ENCODE data around the gene MDFI.

Gene MDFI

GRCh38 chr6:41601248-41601549 is 37.1 kb upstream of the MDFI start:
- TF ChIP-seq CTCF (IDR thresholded peaks at IDR 0.05; ENCODE audit: control insufficient read depth, insufficient read depth, low read depth, low read length, missing control alignments) = no peak
- no peak overlapping the region for H3K4me3 ChIP-seq (ENCODE audit: control insufficient read depth, low read depth, low read length)
- no peak for DNase-seq (ENCODE audit: low read depth)

- TF ChIP-seq CTCF (IDR thresholded peaks at IDR 0.05; ENCODE audit: control insufficient read depth, insufficient read depth, low read depth, low read length, missing control alignments) = no peak
- H3K4me3 ChIP-seq (ENCODE audit: control insufficient read depth, low read depth, low read length) = no peak overlapping the region
- DNase-seq (ENCODE audit: low read depth) = no peak
Measured at GRCh38 chr6:41602422-41602743, 35.9 kb upstream of the MDFI start.

GRCh38 chr6:41602864-41603608 is 35.2 kb upstream of the MDFI start:
- H3K4me3 ChIP-seq (ENCODE audit: control insufficient read depth, low read depth, low read length) = peak overlapping the region; percentile 11; the same call in 1 of the 2 replicates

GRCh38 chr6:41604006-41604405 is 34.3 kb upstream of the MDFI start:
- H3K4me3 ChIP-seq (ENCODE audit: control insufficient read depth, low read depth, low read length) = no peak overlapping the region
- no peak for TF ChIP-seq CTCF (IDR thresholded peaks at IDR 0.05; ENCODE audit: control insufficient read depth, insufficient read depth, low read depth, low read length, missing control alignments)
- DNase-seq (ENCODE audit: low read depth) = no peak

More at GRCh38 chr6:41602864-41603608, 35.2 kb upstream of the MDFI start:
- peak; percentile 38 for DNase-seq (ENCODE audit: low read depth)
- peak; percentile 93 for TF ChIP-seq CTCF (IDR thresholded peaks at IDR 0.05; ENCODE audit: control insufficient read depth, insufficient read depth, low read depth, low read length, missing control alignments)

GRCh38 chr6:41605649-41606048 is 32.6 kb upstream of the MDFI start:
- no peak overlapping the region for H3K4me3 ChIP-seq (ENCODE audit: control insufficient read depth, low read depth, low read length)
- DNase-seq (ENCODE audit: low read depth) = no peak
- TF ChIP-seq CTCF (IDR thresholded peaks at IDR 0.05; ENCODE audit: control insufficient read depth, insufficient read depth, low read depth, low read length, missing control alignments) = no peak

GRCh38 chr6:41607036-41607435 is 31.2 kb upstream of the MDFI start:
- no peak overlapping the region for H3K4me3 ChIP-seq (ENCODE audit: control insufficient read depth, low read depth, low read length)
- no peak for DNase-seq (ENCODE audit: low read depth)
- no peak for TF ChIP-seq CTCF (IDR thresholded peaks at IDR 0.05; ENCODE audit: control insufficient read depth, insufficient read depth, low read depth, low read length, missing control alignments)

GRCh38 chr6:41607736-41608135 is 30.5 kb upstream of the MDFI start:
- no peak for TF ChIP-seq CTCF (IDR thresholded peaks at IDR 0.05; ENCODE audit: control insufficient read depth, insufficient read depth, low read depth, low read length, missing control alignments)
- H3K4me3 ChIP-seq (ENCODE audit: control insufficient read depth, low read depth, low read length) = no peak overlapping the region
- no peak for DNase-seq (ENCODE audit: low read depth)

Measured in AG09309 (cell line).